DMS153 treated with DMSO at 0.1 percent for 48 hours (cell line): Measurements from ENCODE around the gene NRXN2.
A peak's percentile ranks its signal among the peaks of the same experiment; 100 is the strongest.

Experiments
- DNase-seq: peaks from one replicate; lab custom pipeline; 2025; ENCODE audit not compliant: unreplicated experiment; lab: John Stamatoyannopoulos, UW

NRXN2 gene

DNA sequence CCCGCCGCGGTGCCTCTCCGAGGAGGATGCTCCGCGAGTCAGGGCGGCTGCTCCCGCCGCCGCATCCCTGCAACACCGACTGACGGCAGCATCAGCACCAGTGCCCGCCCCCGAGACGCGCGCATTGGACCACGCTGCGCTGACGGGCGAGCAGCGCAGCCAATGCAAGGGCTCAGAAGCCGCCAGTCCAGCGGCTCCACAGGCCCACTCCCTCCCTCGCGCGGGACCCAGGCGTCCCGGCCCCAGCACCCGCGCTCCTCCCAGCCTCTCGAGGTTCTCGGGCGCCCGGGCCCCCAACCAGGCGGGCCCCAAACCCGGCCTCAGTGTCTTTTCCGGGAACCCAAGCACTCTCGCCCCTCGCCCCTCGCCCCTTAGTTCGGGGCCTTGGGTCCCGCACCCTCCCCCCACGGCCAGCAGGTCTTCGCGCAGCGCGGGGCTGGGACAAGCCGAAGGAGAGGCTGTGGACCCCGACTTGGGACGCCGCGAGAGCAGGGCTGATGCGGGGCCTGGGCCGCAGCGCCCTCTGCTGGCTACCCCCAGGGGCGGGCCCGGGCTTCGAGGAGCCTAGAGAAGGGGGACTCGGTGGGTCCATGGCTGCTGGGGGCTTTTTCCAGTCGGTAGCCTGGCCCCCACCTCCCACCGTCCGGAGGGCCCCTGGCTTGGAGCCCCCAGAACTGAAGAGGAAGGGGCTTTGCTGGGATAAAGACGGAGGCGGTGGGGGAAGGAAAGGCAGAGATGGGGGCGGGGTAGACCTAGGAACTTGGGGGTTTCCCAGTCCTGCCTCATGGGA, at the start of gene NRXN2:
Gene NRXN2, minus strand, starts transcription at position 81 of the 790 bp plus-strand sequence. CDS start 9,498 bp downstream, outside the sequence.
- peak; percentile 32 for DNase-seq

DNA sequence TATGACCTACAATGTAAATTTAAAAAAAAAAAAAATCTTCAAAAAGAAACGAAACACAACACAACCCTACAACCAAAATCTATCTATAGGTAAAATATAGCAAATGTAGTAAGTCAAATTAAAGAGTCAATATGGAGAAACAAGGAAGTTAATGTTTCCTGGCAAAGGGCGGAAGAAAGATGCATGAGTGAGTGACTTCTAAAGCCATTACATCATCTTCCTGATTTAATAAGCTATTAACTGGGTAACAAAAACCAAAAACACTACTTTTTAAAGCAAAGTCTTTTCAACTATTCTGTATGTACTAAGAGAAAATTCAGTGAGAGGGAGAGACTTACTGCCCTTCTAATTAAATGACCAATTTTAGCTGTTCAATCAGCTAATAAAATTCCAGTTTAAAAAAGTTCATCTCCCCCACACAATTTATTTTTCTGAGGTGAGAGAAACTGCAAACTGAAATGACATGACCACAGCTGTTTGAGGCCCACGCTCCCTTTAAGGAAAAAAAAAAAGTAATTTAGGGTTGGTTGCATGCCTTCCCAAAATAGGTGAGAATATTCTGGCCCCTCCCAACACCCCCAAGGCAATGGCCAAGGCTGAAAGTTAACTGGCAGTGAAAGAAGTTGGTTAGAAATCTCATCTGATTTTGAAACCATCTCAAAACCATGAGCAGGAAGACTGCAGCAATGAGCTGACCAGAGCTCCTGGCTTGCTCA, 49.5 kb upstream of the NRXN2 start:
- DNase-seq = no peak

DNA sequence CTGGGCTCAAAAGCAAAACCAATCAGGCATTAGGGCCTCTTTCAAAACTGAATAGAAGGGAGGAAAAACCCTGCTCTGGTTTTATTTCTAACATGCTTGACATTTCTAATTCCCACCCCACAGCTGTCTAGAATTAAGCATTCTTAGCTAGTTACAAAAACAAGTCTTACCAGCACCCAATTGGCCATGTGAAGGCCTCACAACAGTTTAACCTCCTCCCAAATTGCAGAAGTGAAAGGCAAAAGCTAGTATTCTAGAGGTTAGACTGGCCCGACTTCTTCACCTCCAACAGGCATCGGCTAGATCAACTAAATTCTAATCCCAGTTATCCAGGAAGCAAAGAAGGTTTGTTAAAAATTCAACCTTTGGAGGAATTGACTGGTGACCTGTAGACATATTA, 48.9 kb upstream of the NRXN2 start:
- no peak for DNase-seq

DNA sequence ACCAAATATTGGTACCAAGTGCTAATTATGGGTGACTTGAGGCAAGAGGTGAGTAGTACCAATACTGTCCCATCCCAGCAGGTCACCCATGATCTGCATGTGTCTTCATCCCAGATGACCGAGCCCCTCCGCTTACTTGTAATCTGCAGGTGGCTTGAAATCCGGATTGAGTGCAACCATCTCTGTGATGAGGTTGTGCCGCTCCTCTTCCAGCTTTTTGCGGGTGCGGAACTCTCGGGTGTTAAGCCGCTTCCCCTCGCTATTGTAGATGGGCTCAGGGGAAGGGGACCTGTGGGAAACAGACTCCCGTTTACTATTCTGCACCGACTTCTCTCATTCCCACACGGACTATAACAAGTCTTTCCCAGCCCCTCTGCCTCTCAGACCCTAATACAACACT, 47.1 kb upstream of the NRXN2 start:
- no peak for DNase-seq

DNA sequence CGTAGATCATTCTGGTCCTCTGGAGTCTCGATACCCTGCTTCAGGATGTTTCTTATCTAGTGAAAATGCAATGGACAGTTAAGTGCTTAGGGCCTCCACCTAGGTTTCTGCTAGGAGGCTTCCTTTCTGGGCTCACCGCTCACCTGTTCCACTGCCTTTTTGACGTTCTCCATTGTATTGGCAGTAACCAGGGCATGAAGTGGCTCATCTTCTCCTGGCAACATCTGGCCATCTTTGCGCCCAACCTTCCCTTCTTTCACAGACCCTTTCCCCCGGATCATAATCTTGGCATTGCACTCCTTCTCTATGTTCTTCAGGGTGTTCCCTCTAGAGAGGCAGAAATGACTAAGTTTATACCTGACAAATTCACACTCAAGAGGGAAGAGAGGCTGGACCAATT, 46.3 kb upstream of the NRXN2 start:
- no peak for DNase-seq

DNA sequence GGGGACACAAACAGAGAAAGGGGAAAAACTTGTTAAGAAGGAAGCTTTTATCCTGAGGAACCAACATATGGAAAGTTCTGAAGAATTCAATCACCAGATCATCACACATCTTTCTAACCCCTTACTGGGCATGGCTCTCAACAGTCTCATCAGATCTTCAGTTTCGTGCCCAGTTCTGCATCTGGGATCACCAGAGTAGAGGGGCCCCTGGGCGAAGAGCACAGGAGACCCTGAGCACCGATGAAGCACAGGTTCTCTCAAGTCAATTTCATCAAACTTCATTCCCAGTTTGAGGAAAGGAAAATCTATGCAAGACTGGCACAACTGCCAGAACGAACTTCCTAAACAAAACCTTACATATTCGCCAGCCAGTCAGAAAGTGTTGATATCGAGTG, 45.3 kb upstream of the NRXN2 start:
- DNase-seq = no peak

DNA sequence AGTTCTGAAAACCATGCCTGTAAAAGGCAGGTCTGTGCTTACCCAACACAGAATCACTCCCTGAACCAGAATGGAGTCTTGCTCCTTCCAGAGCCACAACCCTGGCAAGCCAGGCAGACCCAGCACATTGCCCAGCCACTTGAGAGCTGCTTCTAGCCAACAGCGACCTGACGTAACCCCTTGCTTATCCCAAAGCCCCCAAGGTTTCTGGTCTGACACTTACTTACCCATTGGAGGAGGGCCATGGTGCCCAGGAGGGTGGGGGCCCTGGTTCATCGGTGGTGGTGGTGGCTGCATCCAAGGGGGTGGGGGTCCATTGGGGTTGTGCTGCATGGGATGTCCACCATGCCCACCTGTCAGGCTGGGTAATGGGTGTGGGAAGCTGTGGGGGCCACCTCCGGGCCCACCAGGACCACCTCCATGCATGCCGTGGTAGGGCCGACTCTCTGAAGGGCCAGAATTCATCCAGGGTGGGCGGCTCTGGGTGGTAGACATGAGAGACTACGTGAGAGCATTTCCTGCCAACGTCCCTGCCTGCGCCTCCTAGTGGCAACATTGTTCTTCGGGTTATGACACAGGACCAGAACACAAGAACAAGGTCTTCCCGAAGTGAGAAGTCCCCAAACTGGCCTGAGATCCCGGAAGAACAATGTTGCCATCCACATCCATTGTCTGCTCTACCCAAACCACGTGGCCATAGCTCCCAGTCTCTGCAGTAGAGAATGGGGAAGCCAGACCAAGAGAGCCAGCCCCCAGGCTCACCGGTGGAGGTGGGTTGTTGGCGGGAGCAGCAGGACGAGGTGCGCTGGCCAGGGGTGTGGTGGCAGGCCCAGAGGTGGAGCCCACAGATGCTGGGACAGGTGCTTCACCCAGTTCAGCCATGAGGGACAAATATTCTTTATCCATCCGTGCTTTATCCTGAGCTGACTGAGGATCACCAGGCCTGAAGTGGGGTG, 44.6 kb upstream of the NRXN2 start:
- no peak for DNase-seq

DNA sequence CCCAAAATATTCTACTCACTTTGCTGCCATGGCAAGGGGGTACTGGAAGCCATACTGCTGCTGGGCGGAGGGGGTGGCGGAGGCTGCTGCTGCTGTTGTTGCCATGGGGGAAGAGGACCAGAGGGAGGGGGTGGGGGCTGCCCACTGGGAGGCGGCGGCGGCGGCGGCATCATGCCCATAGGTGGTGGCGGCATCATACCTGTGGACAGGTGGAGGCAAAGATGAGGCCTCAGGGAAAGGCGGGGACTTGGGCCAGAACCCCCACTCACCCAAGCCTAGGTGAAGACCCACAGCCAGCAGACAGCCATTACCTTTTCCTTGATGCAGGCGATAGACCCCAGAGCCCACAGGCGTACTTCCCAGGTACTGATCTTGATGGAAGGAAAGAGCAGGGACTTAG, 43.9 kb upstream of the NRXN2 start:
- no peak for DNase-seq

DNA sequence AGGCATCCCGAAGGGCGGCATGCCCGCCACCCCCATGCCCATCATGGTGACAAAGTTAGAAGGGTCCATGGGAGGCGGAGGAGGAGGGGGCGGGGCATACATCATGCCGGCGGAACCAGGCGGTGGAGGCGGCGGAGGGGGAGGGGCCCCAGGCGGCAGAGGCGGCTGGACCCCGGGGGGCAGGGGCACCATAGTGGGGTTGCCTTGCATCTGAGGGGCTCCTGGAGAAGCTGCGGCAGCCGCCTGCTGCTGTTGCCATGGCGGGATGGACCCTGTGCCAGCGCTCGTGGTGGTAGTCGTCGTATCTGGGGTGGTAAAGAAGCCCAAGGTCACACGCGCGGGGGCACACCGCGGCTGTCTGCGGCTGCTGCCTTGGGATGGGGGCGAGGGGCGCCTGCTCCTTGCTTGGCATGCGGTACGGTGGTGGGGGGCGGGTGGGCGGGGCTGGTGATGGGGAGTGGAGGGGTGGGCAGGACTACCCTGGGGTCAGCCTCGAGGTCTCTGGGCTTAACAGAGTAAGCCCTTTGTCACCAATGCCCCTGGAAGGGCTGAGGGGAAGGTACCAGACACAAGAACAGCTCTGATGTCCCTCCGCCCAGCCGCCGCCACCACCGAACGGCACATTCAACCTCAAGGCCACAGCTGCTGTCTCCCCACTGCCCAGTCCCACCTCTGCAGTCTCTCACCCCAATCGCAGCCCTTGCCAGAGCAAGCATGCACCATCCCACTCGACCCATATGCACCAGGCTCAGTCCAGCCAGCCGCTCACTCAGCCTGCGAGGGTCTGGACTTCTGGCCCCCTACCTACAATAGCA, 43.1 kb upstream of the NRXN2 start:
- DNase-seq = no peak

DNA sequence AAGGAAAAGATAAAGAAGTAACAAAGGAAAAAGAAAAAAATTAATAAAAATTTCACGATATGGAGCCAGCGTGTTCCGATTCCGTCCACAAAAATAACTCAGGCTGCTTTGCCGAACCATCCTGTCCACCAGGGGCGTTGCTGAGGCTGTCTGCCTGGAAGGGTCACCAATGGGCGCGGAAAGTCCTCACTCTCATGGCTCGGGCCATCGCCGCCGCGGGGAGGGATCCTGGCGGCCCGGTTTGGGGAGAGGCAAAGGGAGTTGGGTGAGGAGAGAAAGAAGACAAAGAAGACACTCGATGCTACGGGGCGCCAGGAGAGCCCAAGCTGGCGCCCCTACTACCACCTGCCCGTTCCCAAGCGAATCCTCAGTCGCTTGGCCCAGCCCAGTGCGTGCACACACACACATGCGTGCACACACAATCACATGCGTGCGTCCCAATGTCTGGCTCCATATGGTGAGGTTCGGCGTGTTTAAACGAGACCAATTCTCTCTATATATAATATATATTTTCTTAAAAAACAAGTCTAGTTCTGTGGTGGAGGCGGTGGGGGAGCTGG, 42.4 kb upstream of the NRXN2 start:
- DNase-seq = no peak

DNA sequence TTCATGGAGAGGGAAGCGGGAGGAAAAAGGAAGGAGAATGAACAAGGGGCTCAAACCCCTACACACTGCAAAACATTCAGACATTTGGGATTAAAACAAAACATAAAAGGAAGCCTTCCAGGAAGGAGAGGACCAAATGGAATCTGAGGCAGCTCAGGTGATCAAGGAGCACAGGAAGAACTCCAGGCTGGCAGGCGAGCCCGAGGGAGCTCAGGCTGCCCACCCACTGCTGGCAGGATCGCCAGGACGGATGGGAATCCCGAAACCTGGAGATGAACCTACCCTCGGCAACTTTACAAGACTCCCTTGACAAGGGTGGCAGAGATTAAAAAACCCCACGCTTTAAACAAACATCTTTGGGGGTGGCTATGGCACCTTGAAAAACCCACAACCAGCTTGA, 41.8 kb upstream of the NRXN2 start:
- DNase-seq = no peak

DNA sequence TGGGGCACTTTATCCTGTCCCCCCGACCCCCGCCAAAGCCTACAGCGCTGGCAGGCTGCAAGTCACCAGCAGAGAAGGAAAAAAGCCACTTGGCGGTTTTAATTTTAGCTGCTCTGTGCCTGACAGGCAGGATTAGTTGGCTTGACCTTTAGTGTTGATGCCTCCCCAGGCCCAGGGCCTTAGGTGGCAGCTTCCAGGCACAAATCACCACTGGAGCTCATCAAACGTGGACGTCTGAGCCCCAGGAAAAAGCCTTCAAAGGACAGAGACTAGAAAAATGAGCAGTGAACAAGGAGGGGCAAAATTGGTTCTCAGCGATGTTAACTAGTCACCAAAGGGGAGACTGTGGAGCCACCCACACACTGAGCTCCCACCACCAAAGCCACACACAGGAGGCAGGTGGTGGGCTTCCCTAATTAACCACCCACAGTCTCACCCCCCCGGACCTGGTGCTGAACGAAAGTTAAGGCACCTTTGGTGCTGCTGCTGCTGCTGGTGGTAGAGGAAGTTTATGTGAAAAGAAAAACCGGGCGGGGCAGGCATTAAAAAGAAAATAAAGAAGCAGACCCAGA, 41.1 kb upstream of the NRXN2 start:
- no peak for DNase-seq

DNA sequence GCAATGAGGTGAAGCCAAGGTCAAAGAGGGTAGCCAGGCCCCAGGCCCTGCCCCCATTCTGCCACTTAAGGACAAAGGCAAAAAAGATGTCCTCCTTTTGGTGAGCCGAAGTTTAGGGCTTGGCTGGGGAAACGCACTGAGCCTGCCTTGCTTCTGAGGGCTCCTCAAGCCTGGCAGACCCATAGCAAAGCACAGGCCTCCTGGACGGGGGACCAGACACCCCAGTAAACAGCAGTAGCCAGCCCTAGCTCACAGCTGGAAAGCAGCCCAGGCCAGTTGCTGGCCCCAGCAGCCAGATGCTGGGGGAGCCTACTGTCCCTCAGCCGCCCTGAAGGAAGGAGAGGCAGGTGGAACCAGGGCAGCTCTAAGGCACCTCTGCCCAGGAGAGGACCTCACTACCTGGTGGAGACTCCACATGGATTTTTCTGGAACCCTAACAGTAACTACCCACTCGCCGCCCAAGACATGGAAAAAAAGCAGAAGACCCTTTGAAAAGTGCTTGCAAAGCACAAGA, 40.6 kb upstream of the NRXN2 start:
- no peak for DNase-seq

DNA sequence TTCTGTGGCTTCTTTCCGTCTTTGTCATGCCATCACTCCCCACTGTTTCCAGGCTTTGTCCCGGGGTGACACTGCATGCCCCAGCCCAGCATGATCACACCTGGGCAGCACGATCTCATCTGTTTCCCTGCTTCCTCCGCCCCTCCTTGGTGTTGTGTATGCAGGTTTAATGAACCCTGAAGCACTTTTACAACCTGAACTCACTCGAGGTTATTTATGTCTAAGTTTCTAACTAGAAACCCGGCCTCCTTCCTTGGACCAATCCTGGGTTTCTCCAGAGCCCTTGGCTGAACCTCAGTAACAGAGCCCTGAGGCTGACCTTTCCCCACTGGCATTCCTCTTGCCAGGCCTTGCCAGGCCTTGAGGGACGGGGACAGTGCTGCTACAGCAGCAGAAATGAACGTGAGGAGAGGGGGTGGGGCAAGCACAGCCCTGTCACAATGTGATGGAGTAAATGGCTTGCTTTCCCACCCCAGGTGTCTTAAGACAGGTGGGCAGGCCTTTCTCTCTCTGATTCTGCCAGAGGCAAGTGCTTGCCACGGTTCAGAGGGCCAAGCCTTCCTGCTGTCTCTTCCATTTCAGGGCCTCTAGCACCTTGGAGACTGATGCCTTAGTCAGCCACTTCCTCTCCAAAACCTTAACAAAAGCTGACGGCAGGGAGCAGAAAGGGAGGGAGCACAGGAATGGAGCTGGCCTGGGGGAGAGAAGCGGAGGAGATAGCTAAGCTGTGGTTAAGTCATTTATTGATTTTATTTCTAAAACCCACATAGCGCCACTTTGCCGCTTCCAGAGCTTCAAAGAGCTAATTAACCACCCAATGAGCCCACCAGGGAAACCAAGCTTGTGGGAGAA, 39.9 kb upstream of the NRXN2 start:
- no peak for DNase-seq

DNA sequence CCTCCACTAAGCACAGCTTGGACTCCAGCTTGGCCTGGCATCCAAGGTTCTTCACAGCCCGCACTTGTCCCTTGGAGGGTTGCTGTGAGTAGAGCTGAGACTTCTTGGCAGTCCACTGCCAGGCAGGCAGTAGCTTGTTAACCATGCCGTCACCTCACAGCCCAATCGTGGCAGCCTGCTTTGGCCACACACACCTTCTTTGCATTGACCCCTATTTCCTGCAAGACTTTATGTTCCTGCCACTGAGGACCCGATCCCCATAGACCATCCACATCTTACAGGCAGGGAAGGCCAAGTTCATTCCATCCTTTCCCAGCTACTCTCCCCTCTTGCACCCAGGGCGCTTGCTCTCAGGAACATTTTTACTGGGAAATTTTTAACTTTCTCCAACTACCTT, 39.3 kb upstream of the NRXN2 start:
- DNase-seq = no peak

DNA sequence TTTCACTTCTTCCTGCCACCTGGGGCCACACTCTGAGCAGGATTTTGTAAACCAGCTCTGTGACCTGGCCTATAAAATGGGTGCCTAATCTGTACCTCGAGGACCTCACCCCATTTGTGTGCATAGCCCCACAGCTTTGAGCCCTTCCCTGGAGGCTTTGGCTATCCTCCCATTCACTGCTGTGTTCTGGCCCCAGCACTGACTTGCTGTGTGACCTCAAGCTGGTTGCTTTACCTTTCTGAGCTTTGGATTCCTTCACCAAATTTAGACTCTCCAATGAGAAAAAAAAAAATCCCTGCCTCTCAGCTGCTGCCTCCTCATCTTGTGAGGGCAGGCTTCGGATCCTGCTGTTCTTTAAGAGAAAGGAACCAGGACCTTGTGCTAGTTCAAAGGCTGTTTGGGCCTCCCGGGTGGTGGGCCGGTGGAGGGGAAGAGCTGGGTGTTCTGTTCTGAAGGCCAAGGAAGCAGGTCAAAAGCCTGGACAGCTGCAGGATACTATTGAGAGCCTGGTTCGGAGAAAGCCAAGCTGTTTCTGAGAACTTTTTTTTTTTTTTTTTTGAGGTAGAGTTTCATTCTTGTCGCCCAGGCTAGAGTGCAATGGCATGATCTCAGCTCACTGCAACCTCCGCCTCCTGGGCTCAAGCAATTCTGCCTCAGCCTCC, 37.9 kb upstream of the NRXN2 start:
- no peak for DNase-seq

DNA sequence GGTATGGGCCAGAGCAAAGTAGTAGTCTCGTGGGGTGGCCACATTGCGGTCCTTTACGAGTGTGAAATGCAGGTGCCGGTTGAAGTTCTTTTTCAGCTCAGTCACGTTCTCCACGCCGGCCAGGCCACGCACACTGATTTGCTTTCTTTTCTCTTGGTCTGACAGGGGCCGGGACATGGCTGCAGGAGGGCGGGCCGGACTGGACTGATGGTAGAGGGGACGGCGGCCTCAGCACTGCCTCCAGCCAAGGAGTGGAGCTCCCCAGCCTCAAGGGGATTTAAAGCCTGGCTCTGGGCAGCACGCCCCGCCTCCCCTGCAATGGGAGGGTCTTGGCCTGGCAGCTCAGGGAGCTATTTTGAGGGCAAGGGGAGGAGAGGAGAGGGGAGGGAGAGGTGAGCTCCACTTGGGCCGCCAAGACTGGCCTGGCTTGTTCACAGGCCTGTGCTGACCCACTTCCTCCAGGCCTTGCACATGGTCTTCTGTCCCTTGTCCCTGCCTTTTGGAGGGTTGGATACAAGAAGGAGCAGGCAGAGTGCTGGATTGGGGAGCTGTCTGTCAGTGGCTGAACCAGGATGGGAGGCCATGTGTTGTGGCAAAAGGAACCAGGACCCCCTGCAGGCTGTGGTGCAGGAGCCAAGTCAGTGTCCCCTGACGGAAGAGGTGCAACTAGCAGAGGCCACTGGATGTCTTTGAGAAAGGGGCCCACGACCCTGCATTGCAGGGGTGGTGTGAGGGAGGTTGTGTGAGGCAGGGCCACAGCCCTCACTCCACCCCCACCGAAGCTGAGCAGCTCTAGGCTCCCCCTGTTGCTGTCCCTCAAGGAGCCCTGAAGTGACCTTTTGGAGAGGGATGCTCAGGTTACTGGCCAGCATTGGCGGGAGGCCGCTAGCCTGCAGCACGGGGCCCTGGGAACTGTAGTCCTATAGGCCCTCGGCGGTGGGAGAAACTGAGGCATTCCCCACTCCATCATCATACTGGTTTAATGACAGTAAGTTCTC, 37.0 kb upstream of the NRXN2 start, which contains the start of gene PYGM:
Gene PYGM, minus strand, starts transcription at position 253 of the 998 bp plus-strand sequence. Its CDS starts 76 bp downstream, at position 177.
- DNase-seq = no peak
